Dermis lymphatic vessel endothelial cell (primary cell): ENCODE data around the gene MICOS13. TPM values are rescaled to one million over a fixed set of nuclear protein-coding genes. Genes with fewer than 3 reads are reported as not detected.

Experiments used
- total RNA-seq: library from RNA; depleted of rRNA; stranded (reverse); fragments of >200 nt; gene quantifications from 2 replicates; pipeline ENCODE4 v1.2.1, GENCODE V29; 2014

The MICOS13 gene
- 26.2 and 71.1 TPM in 2 replicates for total RNA-seq

GRCh38 chr19:5680437-5681368 is at the start of gene MICOS13, which contains the start of gene HSD11B1L:
TSS of gene MICOS13 (minus strand) at chr19:5680516. CDS start at chr19:5680486, 30 bp downstream.
TSS of gene HSD11B1L (plus strand) at chr19:5681027. CDS start at chr19:5684833, 3,806 bp downstream.

GRCh38 chr19:5719961-5720790 is 39.9 kb upstream of the MICOS13 start, which contains the start of the genes CATSPERD and LONP1:
TSS of gene CATSPERD (plus strand) at chr19:5720637. CDS start at chr19:5720738, 101 bp downstream.
TSS of gene LONP1 (minus strand) at chr19:5720146. CDS start at chr19:5720132, 14 bp downstream.

DNA sequence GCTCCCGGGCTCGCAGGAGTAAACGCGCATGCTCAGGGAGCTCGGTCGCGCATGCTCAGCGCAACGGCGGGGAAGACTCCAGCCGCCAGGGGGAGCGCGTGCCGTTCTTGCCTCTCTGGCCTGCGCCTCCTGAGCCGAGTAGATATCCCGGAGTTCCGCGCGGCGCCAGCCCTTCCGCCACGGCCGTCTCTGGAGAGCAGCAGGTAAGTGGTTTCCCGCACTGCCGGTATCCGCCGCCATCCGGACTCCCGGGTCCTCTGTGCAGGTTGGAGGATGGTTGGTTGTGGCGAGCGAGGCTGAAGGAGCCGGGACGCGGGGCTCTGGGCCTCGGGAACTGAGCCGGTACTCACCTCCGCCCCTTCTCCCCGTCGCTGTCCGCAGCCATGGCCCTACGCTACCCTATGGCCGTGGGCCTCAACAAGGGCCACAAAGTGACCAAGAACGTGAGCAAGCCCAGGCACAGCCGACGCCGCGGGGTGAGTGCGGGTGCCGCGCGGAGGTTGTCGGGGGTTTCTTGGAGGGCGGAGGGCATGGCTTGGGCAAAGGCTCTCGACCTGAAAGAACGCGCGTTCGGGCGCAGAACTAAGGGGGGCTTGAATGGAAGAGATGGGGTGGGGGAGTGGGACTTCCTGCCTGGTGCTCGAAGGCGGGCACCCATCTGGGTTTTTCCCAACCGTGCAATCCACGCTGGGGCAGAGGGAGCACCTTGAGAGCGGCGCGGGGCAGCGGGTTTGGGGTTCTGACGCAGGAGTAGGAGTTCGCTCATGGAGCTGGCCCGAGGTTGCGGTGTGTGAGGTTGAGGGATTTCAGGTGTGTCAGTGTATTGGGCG is 10.0 kb upstream of the MICOS13 start, which contains the start of gene RPL36:
TSS of gene RPL36 (plus strand) at position 171 of the 830 bp plus-strand sequence. CDS start at position 384, 213 bp downstream.

Other genes starting within 250 kb of the MICOS13 start
- gene ZNRF4, start 225.1 kb downstream of the MICOS13 start, total RNA-seq: not detected in 2 replicates
- gene TINCR, start 112.6 kb downstream of the MICOS13 start, total RNA-seq: not detected in 2 replicates
- gene SAFB2, start 57.7 kb downstream of the MICOS13 start, total RNA-seq: 24.6 and 30.2 TPM in 2 replicates
- 35.5 and 49.9 TPM in 2 replicates for gene SAFB, start 57.4 kb downstream of the MICOS13 start, total RNA-seq
- 3.7 and 6.1 TPM in 2 replicates for gene HSD11B1L, start 511 bp upstream of the MICOS13 start, total RNA-seq
- gene RPL36, start 9.8 kb upstream of the MICOS13 start, total RNA-seq: 575 and 962 TPM in 2 replicates
- 47.4 and 48.4 TPM in 2 replicates for gene LONP1, start 39.6 kb upstream of the MICOS13 start, total RNA-seq
- not detected in 2 replicates for gene CATSPERD, start 40.1 kb upstream of the MICOS13 start, total RNA-seq
- gene PRR22, start 104.2 kb upstream of the MICOS13 start, total RNA-seq: 0.26 and 0.33 TPM in 2 replicates
- gene DUS3L, start 110.6 kb upstream of the MICOS13 start, total RNA-seq: 20.8 and 27.1 TPM in 2 replicates
- 0.26 and 0.65 TPM in 2 replicates for gene NRTN, start 124.6 kb upstream of the MICOS13 start, total RNA-seq
- not detected in 2 replicates for gene FUT6, start 159.2 kb upstream of the MICOS13 start, total RNA-seq
- not detected in 2 replicates for gene FUT3, start 170.9 kb upstream of the MICOS13 start, total RNA-seq
- not detected in 2 replicates for gene FUT5, start 190.0 kb upstream of the MICOS13 start, total RNA-seq
- 174 and 234 TPM in 2 replicates for gene NDUFA11, start 223.3 kb upstream of the MICOS13 start, total RNA-seq
- gene VMAC, start 224.4 kb upstream of the MICOS13 start, total RNA-seq: 5.9 and 7.9 TPM in 2 replicates
- gene CAPS, start 233.7 kb upstream of the MICOS13 start, total RNA-seq: 3.3 and 4.9 TPM in 2 replicates